Heart left ventricle (tissue), 13 donors: Measurements from ENCODE around the gene PCNT.

Experiments used
- CTCF ChIP-seq, 12 donors: fragments of 200-600 bp; sonication (generic) in 4 of 12; IDR thresholded peaks; one replicate each; pipeline versions ENCODE4 v1.5.0 to v1.8.0; 2018 to 2022; ENCODE audit warnings: antibody characterized with exemption in 12 of 12, mild to moderate bottlenecking in 5 of 12
- POLR2A ChIP-seq, 2 donors: fragments of 450-650 bp; IDR thresholded peaks; one replicate each; pipeline ENCODE4 v1.6.1; 2017; ENCODE audit warnings: antibody characterized with exemption in 2 of 2, mild to moderate bottlenecking in 2 of 2, moderate library complexity in 2 of 2
- donor health status: ischemic (EF 13 %, LVEDD 7.1; RV severe dilation, severe dysfunction).
- donor health status: DM: no; HTN: yes; CAD: no.
- donor health status: DM: no; HTN: no; CAD: no.
- donor health status: ischemic (EF 25% LVEDD 6.9; RV normal size, moderate dysfunction).
- donor health status: ischemic (EF 25% LVEDD 5.7; RV mildly dilated, moderate dysfunction).
- donor health status: ischemic (EF 35%, LVEDD 5.7; RV mildly dilated, moderate dysfunction).
- donor health status: nonischemic (EF 11% LVEDD 7.7; RV severe dilation, severe dysfunction).
- donor health status: DM: yes; HTN: yes; CAD: no.
- donor health status: PGD.
- donor health status: ischemic (EF 29% LVEDD 5.4; RV normal size, mild dysfunction).
- donor health status: nonischemic (EF 23%, LVEDD 6.1; RV moderate dilation, normal function).

GRCh38 chr21:46486481-46487126, 162.6 kb downstream of the PCNT start:
- no peak for TF ChIP-seq POLR2A (IDR thresholded peaks at IDR 0.05)
- no peak for TF ChIP-seq CTCF (IDR thresholded peaks at IDR 0.05)
